ACC112 (cell line): ENCODE data around the gene EXOC2.

ENCODE experiments used
- H2AFZ ChIP-seq: fragments of 200-600 bp; sonication (generic); one replicate; pipeline ENCODE4 v1.6.0; 2017; ENCODE audit warnings: antibody characterized with exemption, low read length; ENCODE audit not compliant: unreplicated experiment
- H3K27ac ChIP-seq: fragments of 200-600 bp; sonication (generic); 2 replicates; pipeline ENCODE4 v1.5.1; 2014; ENCODE audit warnings: low read depth, mild to moderate bottlenecking, antibody characterized with exemption, low read length, moderate library complexity
- H3K27me3 ChIP-seq: fragments of 200-600 bp; sonication (generic); 2 replicates; pipeline ENCODE4 v1.6.1; 2014; ENCODE audit warnings: mild to moderate bottlenecking, antibody characterized with exemption, low read length, moderate library complexity, mixed read lengths; ENCODE audit not compliant: insufficient read depth
- H3K36me3 ChIP-seq: fragments of 200-600 bp; sonication (generic); 2 replicates; pipeline ENCODE4 v1.6.1; 2016; ENCODE audit warnings: mild to moderate bottlenecking, antibody characterized with exemption, low read length, moderate library complexity, mixed read lengths; ENCODE audit not compliant: insufficient read depth
- H3K4me1 ChIP-seq: fragments of 200-600 bp; sonication (generic); one replicate; pipeline ENCODE4 v1.6.1; 2016; ENCODE audit warnings: low read length, mixed read lengths; ENCODE audit not compliant: insufficient read depth, unreplicated experiment, control insufficient read depth
- H3K4me3 ChIP-seq: fragments of 200-600 bp; sonication (generic); 2 replicates; pipeline ENCODE4 v1.5.1; 2014; ENCODE audit warnings: mild to moderate bottlenecking, low read depth, low read length
- H3K79me2 ChIP-seq: fragments of 200-600 bp; sonication (generic); one replicate; pipeline ENCODE4 v1.6.0; 2016; ENCODE audit warnings: low read length; ENCODE audit not compliant: control insufficient read depth, unreplicated experiment, insufficient read depth

The EXOC2 gene

DNA sequence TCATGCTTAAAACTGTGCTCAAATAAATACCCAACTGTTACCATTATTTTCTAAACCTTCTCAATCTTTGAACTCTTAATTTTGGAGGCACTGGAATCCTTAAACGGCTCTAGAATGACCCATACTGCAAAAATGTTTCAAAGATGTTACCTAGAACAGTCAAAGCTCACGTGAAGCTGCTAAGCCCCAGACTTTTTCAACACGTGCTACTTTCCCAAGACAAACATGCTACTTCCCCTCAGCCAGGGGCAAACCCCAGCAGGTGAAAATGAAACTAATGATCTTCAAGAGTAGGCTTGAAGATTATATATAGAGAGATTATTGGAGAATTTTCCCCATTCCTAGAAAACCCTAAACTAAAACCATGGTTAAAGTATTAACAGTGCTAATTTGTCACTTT lies 64.2 kb downstream of the EXOC2 start:
- Histone ChIP-seq H3K36me3 (peaks cover 6% of the 10 kb centered on the region; the same call in 1 of the 2 replicates), H3K79me2 (no peaks in the 10 kb centered on the region), H3K27ac (no peak overlapping the region), H3K27me3 (no peaks in the 10 kb centered on the region), H2AFZ (no peak overlapping the region), H3K4me3 (no peak overlapping the region), H3K4me1 (no peaks in the 10 kb centered on the region)

DNA sequence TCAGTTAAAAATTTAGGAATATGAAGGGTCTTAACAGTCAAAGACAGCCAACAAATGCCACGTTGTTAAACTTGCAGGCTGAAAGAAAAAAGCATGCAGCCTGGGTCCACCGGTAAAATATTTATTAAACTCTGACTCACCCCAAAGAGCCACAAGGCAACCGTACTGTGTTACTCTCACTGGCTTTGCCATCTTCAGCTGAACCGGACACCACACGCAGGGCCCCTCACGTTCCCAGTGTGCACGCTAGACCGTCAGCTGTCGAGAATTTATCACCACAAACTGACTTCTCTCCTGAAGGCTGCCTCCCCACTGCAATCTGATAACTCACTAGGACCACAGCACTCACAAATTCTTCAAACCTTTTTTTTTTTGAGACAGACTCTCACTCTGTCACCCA lies 66.7 kb downstream of the EXOC2 start:
- H3K36me3 ChIP-seq, result no peaks in the 10 kb centered on the region
- no peaks in the 10 kb centered on the region for H3K79me2 ChIP-seq
- H3K27me3 ChIP-seq, result no peaks in the 10 kb centered on the region
- no peak overlapping the region for H3K4me3 ChIP-seq
- H2AFZ ChIP-seq, result no peak overlapping the region
- no peaks in the 10 kb centered on the region for H3K4me1 ChIP-seq
- no peak overlapping the region for H3K27ac ChIP-seq

DNA sequence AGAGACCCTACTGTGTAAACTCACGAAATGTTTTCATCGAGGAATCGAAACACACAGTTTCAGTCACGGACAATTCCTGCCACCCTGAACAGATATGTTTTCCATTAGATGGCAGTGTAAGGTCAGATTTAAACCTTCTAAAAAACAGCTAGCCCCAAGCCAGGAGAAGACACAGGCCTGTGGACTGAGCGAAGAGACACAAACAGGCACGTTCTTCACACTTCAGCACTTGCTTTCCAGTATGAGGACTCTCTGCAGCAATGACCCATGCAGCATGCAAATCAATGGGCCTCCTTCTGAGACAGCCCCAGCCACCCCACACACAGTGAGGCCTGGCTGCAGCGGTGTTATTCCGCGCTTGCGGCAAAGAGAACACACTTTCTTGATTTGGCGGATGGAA lies 68.0 kb downstream of the EXOC2 start:
- Histone ChIP-seq H3K4me1 (no peaks in the 10 kb centered on the region), H2AFZ (no peak overlapping the region), H3K27me3 (no peaks in the 10 kb centered on the region), H3K27ac (no peak overlapping the region), H3K36me3 (no peaks in the 10 kb centered on the region), H3K79me2 (no peaks in the 10 kb centered on the region), H3K4me3 (no peak overlapping the region)

DNA sequence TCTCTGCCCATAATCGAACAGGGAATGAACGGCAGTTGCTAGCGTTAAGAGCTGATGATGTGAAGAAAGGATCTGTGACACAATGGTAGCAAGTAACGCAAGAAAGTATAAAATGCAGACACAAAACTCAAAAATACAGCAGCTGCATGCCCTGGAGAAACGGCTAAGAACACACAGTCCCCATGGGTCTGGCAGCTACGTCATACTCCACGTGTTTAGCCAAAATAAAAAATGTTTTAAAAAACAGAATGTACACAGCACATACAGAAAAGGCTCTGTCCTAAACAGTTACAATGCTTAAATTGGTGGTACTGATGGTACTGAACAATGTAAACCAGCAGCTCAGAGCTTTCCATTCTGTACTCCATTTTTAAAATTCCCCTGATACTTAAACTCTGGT lies 70.5 kb downstream of the EXOC2 start:
- H3K27me3 ChIP-seq, result no peaks in the 10 kb centered on the region
- H3K27ac ChIP-seq, result no peak overlapping the region
- no peak overlapping the region for H2AFZ ChIP-seq
- H3K36me3 ChIP-seq, result no peaks in the 10 kb centered on the region
- H3K4me1 ChIP-seq, result no peaks in the 10 kb centered on the region
- H3K79me2 ChIP-seq, result no peaks in the 10 kb centered on the region
- H3K4me3 ChIP-seq, result no peak overlapping the region

DNA sequence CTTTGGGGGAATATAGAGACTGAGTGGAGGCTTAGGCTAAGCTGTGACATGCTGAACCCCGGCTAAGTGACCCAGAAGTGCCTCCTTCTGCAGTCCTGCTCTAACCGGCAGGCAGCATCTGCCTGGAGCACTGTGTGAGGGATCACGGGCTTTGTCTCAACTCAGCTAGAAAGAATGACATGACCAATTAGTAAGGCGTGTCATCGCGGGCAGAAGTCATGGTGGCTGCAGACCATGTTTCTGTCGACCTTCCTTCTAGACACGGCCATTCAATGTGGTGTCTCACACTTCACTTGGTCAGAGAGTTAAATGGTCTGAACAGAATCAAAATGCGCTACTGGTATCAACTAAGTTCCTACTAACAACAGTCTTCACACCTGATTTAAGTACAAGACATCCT lies 71.0 kb downstream of the EXOC2 start:
- H2AFZ ChIP-seq, result no peak overlapping the region
- H3K36me3 ChIP-seq, result no peaks in the 10 kb centered on the region
- no peak overlapping the region for H3K27ac ChIP-seq
- no peaks in the 10 kb centered on the region for H3K27me3 ChIP-seq
- H3K79me2 ChIP-seq, result no peaks in the 10 kb centered on the region
- H3K4me1 ChIP-seq, result no peaks in the 10 kb centered on the region
- no peak overlapping the region for H3K4me3 ChIP-seq

DNA sequence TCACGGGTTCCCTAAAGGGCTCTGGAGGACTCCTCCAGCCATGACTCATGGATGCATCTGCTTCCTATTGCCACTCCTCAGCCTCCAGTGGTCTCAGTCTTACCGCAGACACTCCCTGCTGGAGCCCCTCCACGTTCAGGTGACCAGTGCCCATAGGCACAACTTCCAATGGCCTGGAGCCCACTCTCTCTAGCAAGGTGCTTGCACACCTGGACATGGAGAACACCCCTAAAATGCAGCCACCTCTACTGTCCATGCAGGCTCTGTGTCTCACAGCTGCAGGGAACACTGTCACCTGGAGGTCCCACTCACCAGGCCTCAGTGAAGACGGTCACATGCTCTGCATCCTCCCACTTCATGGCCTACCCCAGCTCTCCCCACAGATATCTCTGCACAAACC lies 72.0 kb downstream of the EXOC2 start:
- Histone ChIP-seq H3K79me2 (no peaks in the 10 kb centered on the region), H3K27me3 (no peaks in the 10 kb centered on the region), H3K4me1 (no peaks in the 10 kb centered on the region), H3K4me3 (no peak overlapping the region), H2AFZ (no peak overlapping the region), H3K27ac (no peak overlapping the region), H3K36me3 (no peaks in the 10 kb centered on the region)

DNA sequence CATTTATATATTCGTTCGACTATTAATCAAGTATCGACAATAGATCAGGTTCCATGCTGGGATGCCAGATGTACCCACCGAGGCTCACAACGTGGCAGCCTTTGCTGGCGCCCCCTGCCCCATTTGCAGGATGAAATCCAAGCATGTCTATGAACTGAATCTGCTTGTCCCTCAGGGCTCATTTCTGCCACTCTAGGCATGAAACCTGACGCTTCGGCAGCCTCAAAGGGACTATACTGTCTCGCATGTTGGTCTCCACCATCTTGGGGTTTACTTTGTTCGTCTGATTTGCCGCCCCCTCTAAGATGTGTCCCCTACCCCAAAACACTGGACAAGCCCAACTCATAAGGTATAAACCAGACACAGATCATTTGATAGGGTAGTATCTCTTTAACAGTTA lies 72.8 kb downstream of the EXOC2 start:
- Histone ChIP-seq H3K27me3 (no peaks in the 10 kb centered on the region), H3K4me1 (no peaks in the 10 kb centered on the region), H2AFZ (no peak overlapping the region), H3K36me3 (no peaks in the 10 kb centered on the region), H3K4me3 (no peak overlapping the region), H3K79me2 (no peaks in the 10 kb centered on the region), H3K27ac (no peak overlapping the region)

DNA sequence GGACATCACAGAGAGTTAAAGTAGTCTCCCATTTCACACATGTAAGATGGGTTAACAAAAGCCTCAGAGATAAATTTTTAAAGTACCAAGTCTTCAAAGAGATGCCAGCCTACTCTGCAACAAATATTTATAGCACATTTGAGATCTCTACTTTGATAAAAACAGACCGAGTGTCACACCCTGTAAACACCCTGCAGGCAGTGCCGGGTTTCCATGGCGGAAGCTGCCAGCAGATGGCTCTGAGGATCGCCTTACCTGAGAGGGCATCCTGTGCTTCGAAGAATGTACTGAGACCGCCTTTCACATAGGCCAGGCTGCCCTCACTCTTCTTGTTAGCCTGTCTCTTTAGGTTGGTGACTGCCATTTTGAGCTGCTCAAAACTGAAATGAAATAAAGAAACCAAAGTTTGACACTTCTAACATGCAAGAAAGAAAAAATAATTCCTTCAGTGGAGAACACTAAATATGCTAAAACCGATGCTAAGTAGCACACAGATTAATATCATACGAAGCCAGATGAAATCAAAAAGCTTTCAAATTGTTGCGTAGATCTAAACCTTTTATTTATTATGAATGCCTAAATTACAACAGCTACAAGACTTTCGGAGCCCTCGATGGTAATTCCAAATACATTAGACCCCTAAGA lies 75.4 kb downstream of the EXOC2 start:
- Histone ChIP-seq H3K4me1 (no peaks in the 10 kb centered on the region), H3K4me3 (no peak overlapping the region), H3K36me3 (no peaks in the 10 kb centered on the region), H3K27ac (no peak overlapping the region), H3K79me2 (no peaks in the 10 kb centered on the region), H2AFZ (no peak overlapping the region), H3K27me3 (no peaks in the 10 kb centered on the region)

DNA sequence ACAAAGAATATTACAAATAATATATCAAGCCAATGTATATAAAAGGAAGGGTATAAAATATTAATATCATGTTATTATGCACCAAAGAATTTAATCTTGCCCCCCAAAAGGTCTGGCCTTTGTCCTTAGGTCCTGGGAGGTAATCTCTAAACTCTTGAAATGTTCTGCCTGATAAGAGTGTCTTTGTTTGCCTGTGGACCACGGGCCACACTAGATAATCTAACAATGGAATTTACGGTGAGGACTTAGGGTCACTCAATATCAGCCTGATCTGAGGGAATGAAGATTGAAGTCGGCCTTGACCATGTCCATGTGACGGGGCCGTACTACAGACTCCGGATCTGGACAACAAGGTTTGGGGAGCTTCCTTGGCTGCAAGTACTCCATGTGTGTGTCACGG lies 79.0 kb downstream of the EXOC2 start:
- Histone ChIP-seq H2AFZ (no peak overlapping the region), H3K79me2 (no peaks in the 10 kb centered on the region), H3K4me1 (no peaks in the 10 kb centered on the region), H3K27me3 (no peaks in the 10 kb centered on the region), H3K27ac (no peak overlapping the region), H3K36me3 (no peaks in the 10 kb centered on the region), H3K4me3 (no peak overlapping the region)

DNA sequence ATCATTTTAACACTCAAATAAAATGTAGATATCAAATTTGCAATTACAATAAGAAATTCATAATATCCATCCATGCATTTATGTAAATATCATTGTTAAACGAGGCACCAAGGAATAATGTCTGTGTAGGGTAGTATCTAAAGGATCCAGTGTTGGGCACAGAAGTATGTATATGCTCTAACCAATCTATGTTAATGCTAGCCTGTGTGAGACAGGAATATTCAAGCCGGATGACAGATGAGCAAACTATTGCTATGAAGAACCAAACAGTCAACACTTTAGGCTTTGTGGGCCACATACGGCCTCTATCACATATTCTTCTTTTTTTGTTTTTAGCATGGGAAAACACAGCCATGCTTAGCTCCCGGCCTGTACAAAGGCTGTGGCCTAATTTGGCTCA lies 81.0 kb downstream of the EXOC2 start:
- Histone ChIP-seq H3K4me1 (no peaks in the 10 kb centered on the region), H3K4me3 (no peak overlapping the region), H3K79me2 (no peaks in the 10 kb centered on the region), H3K27ac (no peak overlapping the region), H2AFZ (no peak overlapping the region), H3K27me3 (no peaks in the 10 kb centered on the region), H3K36me3 (peaks cover 2% of the 10 kb centered on the region; the same call in 1 of the 2 replicates)

DNA sequence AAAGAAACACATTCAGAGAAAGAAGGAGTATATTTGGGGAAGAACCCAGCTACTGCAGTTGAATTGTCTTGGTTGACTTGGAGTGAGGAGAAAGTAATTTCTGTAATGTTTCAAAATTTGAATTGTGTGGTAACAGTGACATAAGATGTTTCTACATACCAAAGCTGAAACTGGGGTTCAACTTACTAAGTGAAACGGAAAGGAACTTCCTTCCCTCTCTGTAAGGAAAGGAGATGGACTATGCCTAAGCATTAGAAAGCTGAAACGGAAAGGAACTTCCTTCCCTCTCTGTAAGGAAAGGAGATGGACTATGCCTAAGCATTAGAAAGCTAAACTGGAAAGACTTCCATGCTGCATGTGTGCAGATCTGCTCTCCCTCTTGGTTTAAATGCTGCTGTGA lies 82.1 kb downstream of the EXOC2 start:
- no peaks in the 10 kb centered on the region for H3K27me3 ChIP-seq
- no peaks in the 10 kb centered on the region for H3K79me2 ChIP-seq
- H3K4me3 ChIP-seq, result no peak overlapping the region
- no peaks in the 10 kb centered on the region for H3K4me1 ChIP-seq
- no peak overlapping the region for H2AFZ ChIP-seq
- peaks cover 8% of the 10 kb centered on the region for H3K36me3 ChIP-seq
- H3K27ac ChIP-seq, result no peak overlapping the region
